B cell (primary cell): ENCODE data around the gene PAFAH2. TPM values are rescaled to one million over a fixed set of nuclear protein-coding genes. Genes with fewer than 3 reads are reported as not detected.

Experiments
- ATAC-seq: fragments of 200-7000 bp; cut with Tn5 transposase; one replicate; pipeline ENCODE4 v1.10.0; 2021; ENCODE audit warnings: low read depth, mild to moderate bottlenecking, moderate number of reproducible peaks, moderate library complexity
- CTCF ChIA-PET: fragments of 350-600 bp; sonication (Branson Sonifier 250); formaldehyde crosslinking; loops from one replicate; lab custom pipeline; 2021; ENCODE audit warnings: antibody characterized with exemption, inconsistent platforms; lab: Charles Lee
- POLR2A ChIA-PET: fragments of 350-600 bp; sonication (Branson Sonifier 250); formaldehyde crosslinking; loops from one replicate; lab custom pipeline; 2021; ENCODE audit warnings: antibody characterized with exemption; lab: Charles Lee
- DNase-seq: peaks from one replicate; pipeline ENCODE4 v3.0.0; 2013
- H2AFZ ChIP-seq: 2 replicates; pipeline ENCODE4 v1.6.1; 2012; ENCODE audit warnings: mild to moderate bottlenecking, low read depth, low read length; ENCODE audit not compliant: insufficient read depth, poor library complexity, severe bottlenecking
- H3K27ac ChIP-seq, 2 donors: 1 replicate in 1 of 2; 2 replicates in 1 of 2; pipeline ENCODE4 v1.5.1; 2012 to 2013; ENCODE audit warnings: low read length in 2 of 2, mild to moderate bottlenecking in 2 of 2, moderate library complexity in 1 of 2
- H3K27me3 ChIP-seq, 4 experiments: fragments of 200-600 bp in 1 of 4; sonication (generic) in 1 of 4; replicated peaks in 1 of 4; 1 replicate in 2 of 4; 2 replicates in 2 of 4; pipeline versions ENCODE4 v1.6.1 to v1.7.0; 2013 to 2016; ENCODE audit warnings: low read length in 3 of 4, mild to moderate bottlenecking in 2 of 4, mixed read lengths in 1 of 4, moderate library complexity in 1 of 4; ENCODE audit not compliant: insufficient read depth in 4 of 4, control insufficient read depth in 3 of 4; ENCODE audit errors: control extremely low read depth in 1 of 4
- H3K36me3 ChIP-seq, 2 experiments: replicated peaks in 1 of 2; 1 replicate in 1 of 2; 2 replicates in 1 of 2; pipeline versions ENCODE4 v1.6.1 to v1.7.1; 2013; ENCODE audit warnings: low read length in 1 of 2; ENCODE audit not compliant: insufficient read depth in 2 of 2, control insufficient read depth in 1 of 2; ENCODE audit errors: control extremely low read depth in 1 of 2, extremely low read depth in 1 of 2
- H3K4me1 ChIP-seq, 2 donors: fragments of 200-600 bp in 1 of 2; sonication (generic) in 1 of 2; 1 replicate in 1 of 2; 2 replicates in 1 of 2; pipeline versions ENCODE4 v1.5.1 to v1.6.1; 2013 to 2017; ENCODE audit warnings: low read length in 2 of 2; ENCODE audit not compliant: control insufficient read depth in 2 of 2, insufficient read depth in 2 of 2
- H3K4me2 ChIP-seq: replicated peaks from 2 replicates; pipeline ENCODE3; 2012; ENCODE audit warnings: mild to moderate bottlenecking, low read depth, low read length; ENCODE audit not compliant: poor library complexity, severe bottlenecking
- H3K4me3 ChIP-seq, 5 experiments: fragments of 200-600 bp in 1 of 5; sonication (generic) in 1 of 5; 1 replicate in 3 of 5; 2 replicates in 2 of 5; pipeline versions ENCODE4 v1.5.1 to v1.7.0; 2011 to 2016; ENCODE audit warnings: low read length in 4 of 5, mild to moderate bottlenecking in 4 of 5, low read depth in 2 of 5, control low read depth in 1 of 5, moderate library complexity in 1 of 5; ENCODE audit not compliant: insufficient read depth in 1 of 5; ENCODE audit errors: control extremely low read depth in 1 of 5, extremely low read depth in 1 of 5
- H3K79me2 ChIP-seq: fragments of 200-600 bp; sonication (generic); one replicate; pipeline ENCODE4 v1.6.0; 2016; ENCODE audit warnings: low read length; ENCODE audit not compliant: control insufficient read depth, insufficient read depth
- H3K9ac ChIP-seq: fragments of 200-600 bp; sonication (generic); 2 replicates; pipeline ENCODE4 v1.6.1; 2017; ENCODE audit warnings: mild to moderate bottlenecking, low read length, moderate library complexity
- H3K9me3 ChIP-seq, 3 donors: one replicate each; pipeline versions ENCODE4 v1.6.1 to v1.7.1; 2013; ENCODE audit warnings: low read length in 2 of 3; ENCODE audit not compliant: control insufficient read depth in 2 of 3, insufficient read depth in 1 of 3; ENCODE audit errors: control extremely low read depth in 1 of 3
- H4K20me1 ChIP-seq: 2 replicates; pipeline ENCODE4 v1.6.0; 2012; ENCODE audit warnings: mild to moderate bottlenecking, low read length; ENCODE audit not compliant: insufficient read depth, control insufficient read depth, poor library complexity, severe bottlenecking
- H3K27ac Mint-ChIP-seq: one replicate; pipeline ENCODE4 v1.8.0; 2021; ENCODE audit warnings: mixed read lengths
- H3K27me3 Mint-ChIP-seq: one replicate; pipeline ENCODE4 v1.8.0; 2021; ENCODE audit warnings: mixed read lengths
- H3K4me1 Mint-ChIP-seq: one replicate; pipeline ENCODE4 v1.8.0; 2021; ENCODE audit warnings: mixed read lengths
- H3K4me3 Mint-ChIP-seq: one replicate; pipeline ENCODE4 v1.8.0; 2021; ENCODE audit warnings: mixed read lengths
- H3K9me3 Mint-ChIP-seq: one replicate; pipeline ENCODE4 v1.8.0; 2022; ENCODE audit warnings: mixed read lengths; ENCODE audit not compliant: insufficient read depth
- EZH2 ChIP-seq: IDR thresholded peaks from 2 replicates; pipeline ENCODE4 v1.6.1; 2012; ENCODE audit warnings: borderline replicate concordance, low read depth, mild to moderate bottlenecking, moderate library complexity, low read length; ENCODE audit not compliant: insufficient read depth, poor library complexity, severe bottlenecking
- WGBS: methylation state at CpG from one replicate; pipeline ENCODE4 v1.1.5; 2013; ENCODE audit warnings: missing lambda C conversion rate; ENCODE audit not compliant: insufficient coverage; 5-methylcytosine and 5-hydroxymethylcytosine counted together
- intact Hi-C: fragments of 100-400 bp; cut with micrococcal nuclease; formaldehyde crosslinking; loops from one replicate; pipeline ENCODE4 v1.10.0; 2022
- polyA plus RNA-seq: library from polyadenylated mRNA; depleted of rRNA; stranded (reverse); fragments of >200 nt; gene quantifications from 2 replicates; pipeline ENCODE4 v1.2.3, GENCODE V29; 2012
- total RNA-seq, 2 donors: library from RNA; stranded (reverse); fragments of 120-200 nt in 1 of 2; gene quantifications; 1 replicate in 1 of 2; 2 replicates in 1 of 2; pipeline versions ENCODE4 v1.2.3 to v1.2.4, GENCODE V29; 2013 to 2022
- TF ChIP-seq, protein P1 (sequence below): fragments of 200-600 bp; IDR thresholded peaks from one replicate; pipeline ENCODE4 v1.8.0; 2022; ENCODE audit warnings: antibody characterized with exemption, mild to moderate bottlenecking

The PAFAH2 gene
- total and polyA plus RNA-seq, 2 donors (not counting 1 experiment from before 2014, with no cell fraction given): 5.1 to 8.8 TPM

DNA sequence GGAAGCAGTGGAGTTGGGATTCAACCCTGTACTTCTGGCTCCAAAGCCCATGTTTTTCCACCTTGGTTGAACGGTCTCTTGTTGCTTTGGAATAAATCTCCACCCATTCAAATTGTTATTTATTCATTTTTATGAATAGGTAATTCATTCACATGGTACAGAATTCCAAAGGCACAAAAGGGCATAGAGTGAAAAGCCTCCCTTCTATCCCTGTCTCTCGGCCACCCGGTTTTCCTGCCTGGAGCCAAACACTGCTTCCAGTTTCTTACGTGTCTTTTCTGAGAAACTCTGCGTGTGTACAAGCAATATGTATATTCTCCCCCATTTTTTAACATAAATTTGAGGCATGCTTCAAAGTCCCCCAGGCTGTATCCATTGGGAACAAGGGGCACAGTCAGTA lies 27.7 kb upstream of the PAFAH2 start:
- Histone ChIP-seq H3K79me2 (no peaks in the 10 kb centered on the region), H3K9me3 (no peaks in the 10 kb centered on the region), H3K4me3 (no peak overlapping the region), H3K27ac (no peak overlapping the region), H3K4me2 (no peak overlapping the region), H4K20me1 (no peaks in the 10 kb centered on the region), H3K4me1 (no peaks in the 10 kb centered on the region), H3K36me3 (no peaks in the 10 kb centered on the region), H3K9ac (no peak overlapping the region), H2AFZ (no peak overlapping the region), H3K27me3 (peaks cover 0 to under 1% (median 0%) of the 10 kb centered on the region in 4 experiments)
- DNase-seq (no peak), ATAC-seq (no peak)
- Mint-ChIP-seq H3K4me1 (no peaks in the 10 kb centered on the region), H3K27ac (no peak overlapping the region), H3K27me3 (peaks cover 12% of the 10 kb centered on the region), H3K9me3 (no peaks in the 10 kb centered on the region), H3K4me3 (no peak overlapping the region)
- CTCF ChIA-PET: no interaction called here
- intact Hi-C loops: no loop called here
- POLR2A ChIA-PET: no interaction called here
- no peak for TF ChIP-seq EZH2
- TF ChIP-seq, protein P1, sequence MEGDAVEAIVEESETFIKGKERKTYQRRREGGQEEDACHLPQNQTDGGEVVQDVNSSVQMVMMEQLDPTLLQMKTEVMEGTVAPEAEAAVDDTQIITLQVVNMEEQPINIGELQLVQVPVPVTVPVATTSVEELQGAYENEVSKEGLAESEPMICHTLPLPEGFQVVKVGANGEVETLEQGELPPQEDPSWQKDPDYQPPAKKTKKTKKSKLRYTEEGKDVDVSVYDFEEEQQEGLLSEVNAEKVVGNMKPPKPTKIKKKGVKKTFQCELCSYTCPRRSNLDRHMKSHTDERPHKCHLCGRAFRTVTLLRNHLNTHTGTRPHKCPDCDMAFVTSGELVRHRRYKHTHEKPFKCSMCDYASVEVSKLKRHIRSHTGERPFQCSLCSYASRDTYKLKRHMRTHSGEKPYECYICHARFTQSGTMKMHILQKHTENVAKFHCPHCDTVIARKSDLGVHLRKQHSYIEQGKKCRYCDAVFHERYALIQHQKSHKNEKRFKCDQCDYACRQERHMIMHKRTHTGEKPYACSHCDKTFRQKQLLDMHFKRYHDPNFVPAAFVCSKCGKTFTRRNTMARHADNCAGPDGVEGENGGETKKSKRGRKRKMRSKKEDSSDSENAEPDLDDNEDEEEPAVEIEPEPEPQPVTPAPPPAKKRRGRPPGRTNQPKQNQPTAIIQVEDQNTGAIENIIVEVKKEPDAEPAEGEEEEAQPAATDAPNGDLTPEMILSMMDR: no peak
- 93% methylated on average over 3 of the region's 5 CpGs for WGBS

DNA sequence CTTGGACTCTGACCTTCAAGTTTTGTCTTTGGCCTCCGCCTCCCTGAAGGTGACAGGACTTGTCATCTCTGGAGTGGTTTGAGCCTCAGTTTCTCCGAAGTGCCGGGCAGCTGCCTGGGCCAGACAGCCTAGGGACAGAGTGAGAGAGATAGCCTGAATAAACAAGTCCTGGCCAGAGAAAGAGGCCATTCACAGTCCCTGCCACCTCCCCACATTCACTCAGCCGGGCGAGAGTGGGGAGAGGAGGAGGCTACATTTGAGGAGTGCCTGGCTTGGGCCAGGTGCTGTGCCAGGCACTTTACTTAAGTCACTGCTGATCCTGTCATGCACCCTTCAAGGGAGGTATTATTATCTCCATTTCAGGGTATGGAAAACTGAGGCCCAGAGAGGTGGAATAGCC lies 27.2 kb upstream of the PAFAH2 start:
- WGBS: 82% methylated on average over 1 of the region's 5 CpGs
- no peak for ATAC-seq
- H3K4me2 ChIP-seq: no peak overlapping the region
- ChIA-PET CTCF (no interaction called here), POLR2A (no interaction called here)
- Mint-ChIP-seq H3K27me3 (peaks cover 8% of the 10 kb centered on the region), H3K9me3 (no peaks in the 10 kb centered on the region), H3K4me3 (no peak overlapping the region), H3K27ac (no peak overlapping the region), H3K4me1 (no peaks in the 10 kb centered on the region)
- intact Hi-C loops: no loop called here
- no peak for DNase-seq
- no peak overlapping the region for H3K4me3 ChIP-seq
- H3K27me3 ChIP-seq: peaks cover 0 to 3% (median 0%) of the 10 kb centered on the region in 4 experiments
- H3K9ac ChIP-seq: no peak overlapping the region
- TF ChIP-seq EZH2: no peak
- TF ChIP-seq, protein P1: no peak
- no peaks in the 10 kb centered on the region for H3K4me1 ChIP-seq
- H3K36me3 ChIP-seq: no peaks in the 10 kb centered on the region
- H4K20me1 ChIP-seq: no peaks in the 10 kb centered on the region
- H2AFZ ChIP-seq: no peak overlapping the region
- H3K27ac ChIP-seq: no peak overlapping the region
- H3K9me3 ChIP-seq: no peaks in the 10 kb centered on the region
- no peaks in the 10 kb centered on the region for H3K79me2 ChIP-seq
